SK-N-SH treated with all-trans-retinoic acid at 6 μM for 48 hours (cell line): ENCODE data around the gene SLC25A33.

Experiments
- ARNTL ChIP-seq: fragments of 450-650 bp; formaldehyde crosslinking; IDR thresholded peaks from 2 replicates; pipeline ENCODE4 v1.5.0; 2020; ENCODE audit warnings: low read depth, mild to moderate bottlenecking, moderate library complexity, borderline replicate concordance
- BACH2 ChIP-seq: fragments of 250-450 bp; sonication (Bioruptor Pico); IDR thresholded peaks from 2 replicates; pipeline ENCODE4 v1.9.0; 2021; ENCODE audit warnings: mild to moderate bottlenecking, borderline replicate concordance
- CREB5 ChIP-seq: fragments of 250-450 bp; sonication (Bioruptor Pico); IDR thresholded peaks from 2 replicates; pipeline ENCODE4 v1.5.1; 2020; ENCODE audit warnings: low read depth, mild to moderate bottlenecking, moderate library complexity
- CSRNP3 ChIP-seq: fragments of 250-450 bp; sonication (Bioruptor Pico); IDR thresholded peaks from 2 replicates; pipeline ENCODE4 v1.5.1; 2021; ENCODE audit warnings: mild to moderate bottlenecking, moderate library complexity
- ESRRG ChIP-seq: fragments of 250-450 bp; sonication (Bioruptor Pico); IDR thresholded peaks from 2 replicates; pipeline ENCODE4 v1.6.1; 2021; ENCODE audit warnings: mild to moderate bottlenecking
- GLIS3 ChIP-seq: fragments of 250-450 bp; sonication (Bioruptor Pico); IDR thresholded peaks from 2 replicates; pipeline ENCODE4 v1.5.0; 2020; ENCODE audit warnings: mild to moderate bottlenecking, moderate library complexity
- OSR1 ChIP-seq: fragments of 250-450 bp; sonication (Bioruptor Pico); IDR thresholded peaks from 2 replicates; pipeline ENCODE4 v1.8.0; 2022; ENCODE audit warnings: moderate library complexity, mild to moderate bottlenecking, inconsistent platforms
- PPARA ChIP-seq: fragments of 250-450 bp; sonication (Bioruptor Pico); IDR thresholded peaks from 2 replicates; pipeline ENCODE4 v1.5.0; 2020; ENCODE audit warnings: mild to moderate bottlenecking, borderline replicate concordance
- RARB ChIP-seq: fragments of 250-450 bp; sonication (Bioruptor Pico); IDR thresholded peaks from 2 replicates; pipeline ENCODE4 v1.8.0; 2021; ENCODE audit warnings: mild to moderate bottlenecking, moderate library complexity
- SNAI2 ChIP-seq: fragments of 250-450 bp; sonication (Bioruptor Pico); IDR thresholded peaks from 2 replicates; pipeline ENCODE4 v1.5.0; 2020; ENCODE audit warnings: mild to moderate bottlenecking, moderate library complexity
- TCF4 ChIP-seq: fragments of 250-450 bp; sonication (Bioruptor Pico); IDR thresholded peaks from 2 replicates; pipeline ENCODE4 v1.8.0; 2021; ENCODE audit warnings: mild to moderate bottlenecking, moderate library complexity, borderline replicate concordance
- TOX ChIP-seq: fragments of 250-450 bp; sonication (Bioruptor Pico); IDR thresholded peaks from 2 replicates; pipeline ENCODE4 v1.8.0; 2021; ENCODE audit warnings: mild to moderate bottlenecking, moderate library complexity, borderline replicate concordance
- ZFP3 ChIP-seq: fragments of 250-450 bp; sonication (Bioruptor Pico); IDR thresholded peaks from 2 replicates; pipeline ENCODE4 v1.5.0; 2020; ENCODE audit warnings: mild to moderate bottlenecking, moderate library complexity
- ZNF565 ChIP-seq: fragments of 450-650 bp; formaldehyde crosslinking; conservative IDR thresholded peaks from 2 replicates; pipeline ENCODE4 v1.5.0; 2020; ENCODE audit warnings: low read depth, mild to moderate bottlenecking, moderate library complexity

GRCh38 chr1:9538669-9539164 lies 548 bp upstream of the SLC25A33 start:
- no peak; the same call in 1 of the 2 replicates for TF ChIP-seq CSRNP3
- no peak for TF ChIP-seq ZNF565 (CRISPR knock-in tag)
- TF ChIP-seq RARB: no peak
- no peak for TF ChIP-seq PPARA (CRISPR knock-in tag)
- no peak for TF ChIP-seq ZFP3
- TF ChIP-seq SNAI2 (CRISPR knock-in tag): no peak
- TF ChIP-seq ARNTL (CRISPR knock-in tag): no peak
- no peak for TF ChIP-seq TOX (CRISPR knock-in tag)
- no peak for TF ChIP-seq TCF4 (CRISPR knock-in tag)
- TF ChIP-seq GLIS3 (CRISPR knock-in tag): no peak
- TF ChIP-seq BACH2 (CRISPR knock-in tag): no peak
- TF ChIP-seq ESRRG (CRISPR knock-in tag): no peak
- TF ChIP-seq OSR1 (CRISPR knock-in tag): no peak
- no peak for TF ChIP-seq CREB5
